ENCODE measurements around the gene CDH2.

GRCh38 chr18:28019425-28020108 lies 157.4 kb downstream of the CDH2 start:
- TF ChIP-seq, protein P1, sequence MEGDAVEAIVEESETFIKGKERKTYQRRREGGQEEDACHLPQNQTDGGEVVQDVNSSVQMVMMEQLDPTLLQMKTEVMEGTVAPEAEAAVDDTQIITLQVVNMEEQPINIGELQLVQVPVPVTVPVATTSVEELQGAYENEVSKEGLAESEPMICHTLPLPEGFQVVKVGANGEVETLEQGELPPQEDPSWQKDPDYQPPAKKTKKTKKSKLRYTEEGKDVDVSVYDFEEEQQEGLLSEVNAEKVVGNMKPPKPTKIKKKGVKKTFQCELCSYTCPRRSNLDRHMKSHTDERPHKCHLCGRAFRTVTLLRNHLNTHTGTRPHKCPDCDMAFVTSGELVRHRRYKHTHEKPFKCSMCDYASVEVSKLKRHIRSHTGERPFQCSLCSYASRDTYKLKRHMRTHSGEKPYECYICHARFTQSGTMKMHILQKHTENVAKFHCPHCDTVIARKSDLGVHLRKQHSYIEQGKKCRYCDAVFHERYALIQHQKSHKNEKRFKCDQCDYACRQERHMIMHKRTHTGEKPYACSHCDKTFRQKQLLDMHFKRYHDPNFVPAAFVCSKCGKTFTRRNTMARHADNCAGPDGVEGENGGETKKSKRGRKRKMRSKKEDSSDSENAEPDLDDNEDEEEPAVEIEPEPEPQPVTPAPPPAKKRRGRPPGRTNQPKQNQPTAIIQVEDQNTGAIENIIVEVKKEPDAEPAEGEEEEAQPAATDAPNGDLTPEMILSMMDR (IDR thresholded peaks at IDR 0.05; ENCODE audit: low read depth, low read length, missing input control) = no peak
- TF ChIP-seq YY1 (IDR thresholded peaks at IDR 0.05) = no peak
- no peak for TF ChIP-seq EGR1 (IDR thresholded peaks at IDR 0.05; ENCODE audit: low read depth in 2 of 2)
- TF ChIP-seq RAD21 (IDR thresholded peaks at IDR 0.05) = no peak
- TF ChIP-seq TAF1 (conservative IDR thresholded peaks at IDR 0.05) = no peak
- TF ChIP-seq REST (IDR thresholded peaks at IDR 0.05) = no peak
- TF ChIP-seq FOXA1 (IDR thresholded peaks at IDR 0.05) = no peak
- no peak for TF ChIP-seq NR2F2 (IDR thresholded peaks at IDR 0.05)
